ENCODE results near the gene SFN.
A peak's percentile ranks its signal among the peaks of the same experiment; 100 is the strongest.

SFN gene

DNA sequence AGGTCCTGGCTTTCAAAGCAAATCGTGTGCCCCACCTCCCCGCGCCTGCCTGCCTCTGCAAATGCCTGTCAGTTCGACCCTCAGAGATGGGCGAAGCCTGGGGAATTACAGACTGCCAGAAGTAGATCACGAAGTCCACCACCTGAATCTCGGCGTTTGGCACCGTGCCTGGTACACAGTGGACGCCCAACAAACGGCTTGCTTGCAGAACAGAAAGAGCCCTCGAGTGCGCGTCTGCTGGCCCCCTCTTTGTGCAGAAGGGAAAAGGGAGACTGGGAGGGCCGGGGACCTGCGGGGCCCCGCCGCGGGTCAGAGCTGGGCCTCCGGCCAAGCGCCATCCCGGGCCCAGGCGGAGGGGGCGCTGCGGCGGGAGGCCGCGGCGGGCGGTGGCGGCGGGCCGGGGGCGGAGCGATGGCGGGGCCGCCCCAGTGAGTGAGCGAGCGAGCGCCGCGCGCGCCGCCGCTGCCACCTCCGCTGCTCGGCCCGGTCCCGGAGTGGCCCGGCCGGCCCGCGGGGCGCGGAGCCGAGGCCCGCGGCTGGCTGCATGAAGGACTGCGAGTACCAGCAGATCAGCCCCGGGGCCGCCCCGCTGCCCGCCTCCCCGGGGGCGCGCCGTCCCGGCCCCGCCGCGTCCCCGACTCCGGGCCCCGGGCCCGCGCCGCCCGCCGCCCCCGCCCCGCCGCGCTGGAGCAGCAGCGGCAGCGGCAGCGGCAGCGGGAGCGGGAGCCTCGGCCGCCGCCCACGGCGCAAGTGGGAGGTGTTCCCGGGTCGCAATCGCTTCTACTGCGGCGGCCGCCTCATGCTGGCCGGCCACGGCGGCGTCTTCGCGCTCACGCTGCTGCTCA is 36.5 kb upstream of the SFN start, which contains the start of gene ZDHHC18:
Gene ZDHHC18 (plus strand): TSS at position 428 of the 845 bp plus-strand sequence. CDS start 117 bp downstream, at position 545.
- no peak for TF ChIP-seq POLR2AphosphoS5 (IDR thresholded peaks at IDR 0.05; ENCODE audit: low read depth)
- TF ChIP-seq SPI1 (IDR thresholded peaks at IDR 0.05; ENCODE audit: borderline replicate concordance, low read depth): no peak
- TF ChIP-seq, protein P1, sequence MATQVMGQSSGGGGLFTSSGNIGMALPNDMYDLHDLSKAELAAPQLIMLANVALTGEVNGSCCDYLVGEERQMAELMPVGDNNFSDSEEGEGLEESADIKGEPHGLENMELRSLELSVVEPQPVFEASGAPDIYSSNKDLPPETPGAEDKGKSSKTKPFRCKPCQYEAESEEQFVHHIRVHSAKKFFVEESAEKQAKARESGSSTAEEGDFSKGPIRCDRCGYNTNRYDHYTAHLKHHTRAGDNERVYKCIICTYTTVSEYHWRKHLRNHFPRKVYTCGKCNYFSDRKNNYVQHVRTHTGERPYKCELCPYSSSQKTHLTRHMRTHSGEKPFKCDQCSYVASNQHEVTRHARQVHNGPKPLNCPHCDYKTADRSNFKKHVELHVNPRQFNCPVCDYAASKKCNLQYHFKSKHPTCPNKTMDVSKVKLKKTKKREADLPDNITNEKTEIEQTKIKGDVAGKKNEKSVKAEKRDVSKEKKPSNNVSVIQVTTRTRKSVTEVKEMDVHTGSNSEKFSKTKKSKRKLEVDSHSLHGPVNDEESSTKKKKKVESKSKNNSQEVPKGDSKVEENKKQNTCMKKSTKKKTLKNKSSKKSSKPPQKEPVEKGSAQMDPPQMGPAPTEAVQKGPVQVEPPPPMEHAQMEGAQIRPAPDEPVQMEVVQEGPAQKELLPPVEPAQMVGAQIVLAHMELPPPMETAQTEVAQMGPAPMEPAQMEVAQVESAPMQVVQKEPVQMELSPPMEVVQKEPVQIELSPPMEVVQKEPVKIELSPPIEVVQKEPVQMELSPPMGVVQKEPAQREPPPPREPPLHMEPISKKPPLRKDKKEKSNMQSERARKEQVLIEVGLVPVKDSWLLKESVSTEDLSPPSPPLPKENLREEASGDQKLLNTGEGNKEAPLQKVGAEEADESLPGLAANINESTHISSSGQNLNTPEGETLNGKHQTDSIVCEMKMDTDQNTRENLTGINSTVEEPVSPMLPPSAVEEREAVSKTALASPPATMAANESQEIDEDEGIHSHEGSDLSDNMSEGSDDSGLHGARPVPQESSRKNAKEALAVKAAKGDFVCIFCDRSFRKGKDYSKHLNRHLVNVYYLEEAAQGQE (IDR thresholded peaks at IDR 0.05; ENCODE audit: insufficient replicate concordance, low read depth): no peak
- TF ChIP-seq, protein P2, sequence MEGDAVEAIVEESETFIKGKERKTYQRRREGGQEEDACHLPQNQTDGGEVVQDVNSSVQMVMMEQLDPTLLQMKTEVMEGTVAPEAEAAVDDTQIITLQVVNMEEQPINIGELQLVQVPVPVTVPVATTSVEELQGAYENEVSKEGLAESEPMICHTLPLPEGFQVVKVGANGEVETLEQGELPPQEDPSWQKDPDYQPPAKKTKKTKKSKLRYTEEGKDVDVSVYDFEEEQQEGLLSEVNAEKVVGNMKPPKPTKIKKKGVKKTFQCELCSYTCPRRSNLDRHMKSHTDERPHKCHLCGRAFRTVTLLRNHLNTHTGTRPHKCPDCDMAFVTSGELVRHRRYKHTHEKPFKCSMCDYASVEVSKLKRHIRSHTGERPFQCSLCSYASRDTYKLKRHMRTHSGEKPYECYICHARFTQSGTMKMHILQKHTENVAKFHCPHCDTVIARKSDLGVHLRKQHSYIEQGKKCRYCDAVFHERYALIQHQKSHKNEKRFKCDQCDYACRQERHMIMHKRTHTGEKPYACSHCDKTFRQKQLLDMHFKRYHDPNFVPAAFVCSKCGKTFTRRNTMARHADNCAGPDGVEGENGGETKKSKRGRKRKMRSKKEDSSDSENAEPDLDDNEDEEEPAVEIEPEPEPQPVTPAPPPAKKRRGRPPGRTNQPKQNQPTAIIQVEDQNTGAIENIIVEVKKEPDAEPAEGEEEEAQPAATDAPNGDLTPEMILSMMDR (IDR thresholded peaks at IDR 0.05; ENCODE audit: insufficient read depth, low read length): no peak
- no peak for TF ChIP-seq GABPA (IDR thresholded peaks at IDR 0.05; ENCODE audit: low read depth)
- peak within 1 kb of the TSS; percentile 78 for H3K4me3 ChIP-seq (replicated peaks; ENCODE audit: insufficient read depth, low read length)
- peak in 1 of 2 experiments; percentile 43 for DNase-seq (ENCODE audit: low read depth in 1 of 2, low spot score in 1 of 2)
- peak within 1 kb of the TSS; percentile 53 for H3K27ac ChIP-seq (replicated peaks)
- H3K27me3 ChIP-seq (ENCODE audit: insufficient read depth, poor library complexity, severe bottlenecking): no peaks in the 10 kb centered on the region

DNA sequence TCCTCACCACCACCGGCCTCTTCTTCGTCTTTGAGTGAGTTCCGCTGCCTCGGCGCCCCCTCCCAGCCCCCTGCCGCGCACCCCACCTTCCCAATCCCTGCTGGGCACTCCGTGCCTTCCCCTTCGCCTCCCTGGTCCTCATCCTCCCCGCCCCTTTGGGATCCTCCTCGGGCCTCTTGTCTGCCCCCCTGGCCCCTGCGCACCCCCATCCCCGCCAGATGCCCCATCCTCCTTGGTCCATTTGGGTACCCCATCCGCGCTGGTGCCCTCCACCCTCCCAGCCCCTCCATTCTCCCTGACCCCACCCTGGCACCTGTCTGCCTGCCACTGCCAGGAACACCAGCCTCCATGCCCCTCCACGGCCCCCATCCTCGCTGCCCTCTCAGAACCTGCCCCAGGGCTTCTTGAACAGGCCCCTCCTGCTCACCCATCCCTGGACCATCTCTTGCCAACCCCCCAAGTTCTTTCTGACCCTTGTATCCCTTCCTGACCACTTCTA is 35.8 kb upstream of the SFN start:
- no peaks in the 10 kb centered on the region for H3K27me3 ChIP-seq (ENCODE audit: insufficient read depth, poor library complexity, severe bottlenecking)
- no peak overlapping the region for H3K27ac ChIP-seq (replicated peaks)
- no peak for DNase-seq (ENCODE audit: low read depth in 1 of 2, low spot score in 1 of 2)
- TF ChIP-seq, protein P2 (IDR thresholded peaks at IDR 0.05; ENCODE audit: insufficient read depth, low read length): no peak
- TF ChIP-seq, protein P1 (IDR thresholded peaks at IDR 0.05; ENCODE audit: insufficient replicate concordance, low read depth): no peak
- TF ChIP-seq GABPA (IDR thresholded peaks at IDR 0.05; ENCODE audit: low read depth) (no peak), SPI1 (IDR thresholded peaks at IDR 0.05; ENCODE audit: borderline replicate concordance, low read depth) (no peak), POLR2AphosphoS5 (IDR thresholded peaks at IDR 0.05; ENCODE audit: low read depth) (no peak)
- H3K4me3 ChIP-seq (replicated peaks; ENCODE audit: insufficient read depth, low read length): peak overlapping the region; percentile 78

DNA sequence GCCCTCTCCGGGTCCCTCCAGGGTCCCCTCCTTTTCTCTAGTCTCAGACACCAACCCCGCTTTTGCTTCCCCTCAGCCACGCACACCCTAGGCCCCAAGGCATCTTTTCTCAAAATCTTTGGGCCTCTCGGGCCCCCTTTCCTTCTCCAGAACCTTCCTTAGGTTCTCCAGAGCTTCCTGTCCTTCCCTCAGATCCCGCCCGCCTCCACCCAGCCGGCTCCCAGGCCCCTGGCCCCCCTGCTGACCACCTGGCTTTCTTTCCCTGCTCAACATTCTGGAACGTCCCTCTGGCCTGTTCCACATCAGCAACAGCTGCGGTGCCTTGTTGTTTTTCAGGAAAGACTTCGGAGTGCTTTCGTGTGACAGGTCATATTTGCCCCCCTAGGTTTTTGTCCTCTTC is 35.3 kb upstream of the SFN start:
- no peak for TF ChIP-seq POLR2AphosphoS5 (IDR thresholded peaks at IDR 0.05; ENCODE audit: low read depth)
- TF ChIP-seq, protein P2 (IDR thresholded peaks at IDR 0.05; ENCODE audit: insufficient read depth, low read length): no peak
- no peak for TF ChIP-seq SPI1 (IDR thresholded peaks at IDR 0.05; ENCODE audit: borderline replicate concordance, low read depth)
- TF ChIP-seq GABPA (IDR thresholded peaks at IDR 0.05; ENCODE audit: low read depth): no peak
- TF ChIP-seq, protein P1 (IDR thresholded peaks at IDR 0.05; ENCODE audit: insufficient replicate concordance, low read depth): no peak
- H3K27ac ChIP-seq (replicated peaks): no peak overlapping the region
- no peaks in the 10 kb centered on the region for H3K27me3 ChIP-seq (ENCODE audit: insufficient read depth, poor library complexity, severe bottlenecking)
- H3K4me3 ChIP-seq (replicated peaks; ENCODE audit: insufficient read depth, low read length): peak overlapping the region; percentile 78
- no peak for DNase-seq (ENCODE audit: low read depth in 1 of 2, low spot score in 1 of 2)

All from HL-60 (cell line).